PC-3 (cell line): Measurements from ENCODE around the gene GLIPR2.

Source experiments
- CTCF ChIP-seq: fragments of 300-600 bp; sonication (generic); conservative IDR thresholded peaks from 2 replicates; pipeline ENCODE4 v1.5.1; 2017; ENCODE audit warnings: antibody characterized with exemption, low read depth, mild to moderate bottlenecking, low read length
- EZH2 ChIP-seq: fragments of 300-600 bp; sonication (generic); IDR thresholded peaks from one replicate; pipeline ENCODE4 v1.6.1; 2017; ENCODE audit warnings: antibody characterized with exemption, mild to moderate bottlenecking, low read length; ENCODE audit not compliant: unreplicated experiment

GRCh38 chr9:36112516-36112915 is 24.0 kb upstream of the GLIPR2 start:
- TF ChIP-seq CTCF, result no peak
- TF ChIP-seq EZH2, result no peak
